HCT116 (cell line): ENCODE data around the gene MUS81. TPM values are rescaled to one million over a fixed set of nuclear protein-coding genes. Genes with fewer than 3 reads are reported as not detected.

ENCODE experiments used
- ATAC-seq: fragments of 200-7000 bp; cut with Tn5 transposase; 2 replicates; pipeline ENCODE4 v1.9.1; 2020; ENCODE audit warnings: mild to moderate bottlenecking, moderate library complexity
- BruUV-seq: library from RNA; stranded (reverse); fragments of 400-500 nt; replicated peaks from 2 replicates; lab custom pipeline; 2021; lab: Mats Ljungman, UMichigan
- CTCF ChIA-PET: fragments of 300-600 bp; sonication (Branson Sonifier 250); formaldehyde crosslinking; loops from one replicate; lab custom pipeline; 2021; ENCODE audit warnings: antibody characterized with exemption; lab: Charles Lee
- POLR2A ChIA-PET: fragments of 300-600, 350-600 bp; sonication (Branson Sonifier 250); formaldehyde crosslinking; loops from one replicate; lab custom pipeline; 2021; ENCODE audit warnings: antibody characterized with exemption; lab: Charles Lee
- RAD21 ChIA-PET, 2 experiments: fragments of 300-600 bp; sonication (Branson Sonifier 250); formaldehyde crosslinking; loops; one replicate each; lab custom pipeline; 2023; ENCODE audit warnings: low total read pairs in 2 of 2; ENCODE audit not compliant: uncharacterized antibody in 2 of 2, unreplicated experiment in 2 of 2, low non-redundant PET in 1 of 2; lab: Charles Lee
- DNase-seq: peaks from one replicate; pipeline ENCODE4 v3.0.0-alpha.2; 2010; ENCODE audit warnings: low read depth, low spot score
- H2AFZ ChIP-seq: fragments of 200-600 bp; shearing (Covaris generic), sonication (generic); 2 replicates; pipeline ENCODE4 v1.6.1; 2017; ENCODE audit warnings: low read depth, mixed run types, mixed read lengths, antibody characterized with exemption, low read length; ENCODE audit not compliant: poor library complexity, severe bottlenecking
- H3K27ac ChIP-seq: 2 replicates; pipeline ENCODE4 v1.5.1; 2012; ENCODE audit warnings: low read depth, low read length
- H3K27me3 ChIP-seq: fragments of 200-600 bp; sonication (generic); 2 replicates; pipeline ENCODE4 v1.6.1; 2016; ENCODE audit warnings: mixed run types, low read length, mixed read lengths; ENCODE audit not compliant: insufficient read depth
- H3K36me3 ChIP-seq, 2 experiments: fragments of 200-500 bp in 1 of 2; fragments of 200-600 bp in 1 of 2; sonication (Bioruptor generic) in 1 of 2; sonication (generic) in 1 of 2; 2 replicates each; pipeline versions ENCODE4 v1.5.1 to v1.6.1; 2014 to 2016; ENCODE audit warnings: low read length in 2 of 2, inconsistent platforms in 1 of 2, mixed read lengths in 1 of 2, mixed run types in 1 of 2; ENCODE audit not compliant: insufficient read depth in 2 of 2, control insufficient read depth in 1 of 2
- H3K4me1 ChIP-seq, 2 experiments: fragments of 200-600 bp in 1 of 2; sonication (generic) in 1 of 2; 2 replicates each; pipeline versions ENCODE4 v1.5.1 to v1.6.1; 2012 to 2017; ENCODE audit warnings: low read length in 2 of 2, inconsistent platforms in 1 of 2, mild to moderate bottlenecking in 1 of 2, mixed read lengths in 1 of 2, mixed run types in 1 of 2, moderate library complexity in 1 of 2; ENCODE audit not compliant: insufficient read depth in 2 of 2, control insufficient read depth in 1 of 2
- H3K4me2 ChIP-seq: fragments of 200-600 bp; sonication (generic); 2 replicates; pipeline ENCODE4 v1.6.1; 2017; ENCODE audit warnings: mixed run types, low read length, mixed read lengths
- H3K4me3 ChIP-seq, 2 experiments: fragments of 200-600 bp in 1 of 2; sonication (generic) in 1 of 2; replicated peaks in 1 of 2; 2 replicates each; pipeline ENCODE4 v1.5.1; 2011 to 2016; ENCODE audit warnings: low read length in 2 of 2, control low read depth in 1 of 2, low read depth in 1 of 2, mild to moderate bottlenecking in 1 of 2, mixed read lengths in 1 of 2, mixed run types in 1 of 2
- H3K79me2 ChIP-seq: fragments of 200-600 bp; sonication (generic); 2 replicates; pipeline ENCODE4 v1.6.1; 2017; ENCODE audit warnings: mild to moderate bottlenecking, mixed run types, low read length, moderate library complexity, mixed read lengths; ENCODE audit not compliant: insufficient read depth
- H3K9ac ChIP-seq: fragments of 200-600 bp; sonication (generic); 2 replicates; pipeline ENCODE4 v1.6.1; 2016; ENCODE audit warnings: low read length, mixed read lengths
- H3K9me2 ChIP-seq: fragments of 200-600 bp; sonication (generic), shearing (Covaris generic); 2 replicates; pipeline ENCODE4 v1.6.1; 2017; ENCODE audit warnings: mixed run types, mild to moderate bottlenecking, moderate library complexity; ENCODE audit not compliant: insufficient read depth
- H3K9me3 ChIP-seq, 2 experiments: fragments of 200-500 bp in 1 of 2; fragments of 200-600 bp in 1 of 2; sonication (Bioruptor generic) in 1 of 2; sonication (generic) in 1 of 2; 2 replicates each; pipeline ENCODE4 v1.6.1; 2014 to 2017; ENCODE audit warnings: low read length in 2 of 2, mixed read lengths in 2 of 2, inconsistent platforms in 1 of 2, low read depth in 1 of 2, mild to moderate bottlenecking in 1 of 2, mixed run types in 1 of 2, moderate library complexity in 1 of 2; ENCODE audit not compliant: control insufficient read depth in 1 of 2, insufficient read depth in 1 of 2
- H4K20me1 ChIP-seq: fragments of 200-600 bp; sonication (generic), shearing (Covaris generic); 2 replicates; pipeline ENCODE4 v1.6.1; 2017; ENCODE audit warnings: mixed run types, mild to moderate bottlenecking, moderate library complexity; ENCODE audit not compliant: insufficient read depth
- EGR1 ChIP-seq: IDR thresholded peaks from 2 replicates; pipeline ENCODE4 v1.6.1; 2012; ENCODE audit warnings: low read depth
- FOSL1 ChIP-seq: IDR thresholded peaks from 2 replicates; pipeline ENCODE4 v1.6.1; 2012; ENCODE audit warnings: low read depth
- POLR2AphosphoS5 ChIP-seq: IDR thresholded peaks from 2 replicates; pipeline ENCODE4 v1.6.1; 2011; ENCODE audit warnings: mild to moderate bottlenecking, low read depth, low read length, moderate library complexity
- SIN3A ChIP-seq: IDR thresholded peaks from 2 replicates; pipeline ENCODE4 v1.6.1; 2012; ENCODE audit warnings: low read depth
- ZFX ChIP-seq: fragments of 450-650 bp; IDR thresholded peaks from 2 replicates; pipeline ENCODE4 v1.6.1; 2017
- intact Hi-C: fragments of 100-400 bp; cut with micrococcal nuclease; formaldehyde crosslinking; loops from 2 replicates; pipeline ENCODE4 v1.10.0; 2022
- total RNA-seq: library from RNA; stranded (reverse); gene quantifications from one replicate; pipeline ENCODE4 v1.2.1, GENCODE V29; 2021; ENCODE audit not compliant: unreplicated experiment
- TF ChIP-seq, protein P1 (sequence below): IDR thresholded peaks from 2 replicates; pipeline ENCODE4 v1.6.1; 2012
- TF ChIP-seq, protein P2 (sequence below): IDR thresholded peaks from 2 replicates; pipeline ENCODE4 v1.6.1; 2011; ENCODE audit warnings: mild to moderate bottlenecking, low read length, moderate library complexity; ENCODE audit not compliant: insufficient replicate concordance; ENCODE audit errors: extremely low read depth

MUS81 gene
- total RNA-seq, 1 experiment from 2014 or later: 47.2 TPM

DNA sequence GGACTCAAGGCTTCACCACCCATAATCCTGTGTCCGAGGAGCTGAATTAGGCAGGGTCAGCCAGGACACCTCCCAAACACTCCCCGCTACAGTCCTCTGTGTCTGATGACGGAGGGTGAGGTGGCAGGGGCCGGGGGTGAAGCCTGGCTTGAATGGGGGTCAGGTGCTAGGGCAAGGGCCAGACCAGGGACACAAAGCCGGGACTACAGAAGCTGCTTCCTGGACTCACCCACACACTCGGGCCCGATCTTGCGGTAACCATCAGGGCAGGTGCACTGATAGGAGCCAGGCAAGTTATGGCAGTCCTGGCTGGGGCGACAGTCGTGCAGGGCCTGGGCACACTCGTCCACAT lies 10.1 kb downstream of the MUS81 start:
- no peak overlapping the region for H3K9ac ChIP-seq
- intact Hi-C loops: loop anchor here (5.0 kb wide), 1 partner anchor 158 kb away; the partner anchor contains the start of gene KAT5
- POLR2A ChIA-PET: interaction anchor here (1.5 to 4.8 kb wide), 2 partner anchors 10 to 17 kb away, joined by 4 to 36 read pairs; partner anchors contain the start of genes CFL1 and MUS81
- no peaks in the 10 kb centered on the region for H3K9me3 ChIP-seq
- H3K4me3 ChIP-seq: no peak overlapping the region
- no peak overlapping the region for H2AFZ ChIP-seq
- RAD21 ChIA-PET: no interaction called here
- DNase-seq (no peak), ATAC-seq (no peak)
- no peaks in the 10 kb centered on the region for H3K79me2 ChIP-seq
- no peaks in the 10 kb centered on the region for H3K9me2 ChIP-seq
- no TSS peak for BruUV-seq
- H3K27me3 ChIP-seq: no peaks in the 10 kb centered on the region
- peaks cover under 1 to 2% of the 10 kb centered on the region in 2 experiments; a peak in 3 of 4 replicates for H3K36me3 ChIP-seq
- no peak for TF ChIP-seq POLR2AphosphoS5
- TF ChIP-seq ZFX: no peak
- no peak for TF ChIP-seq FOSL1
- no peak for TF ChIP-seq SIN3A
- TF ChIP-seq, protein P1, sequence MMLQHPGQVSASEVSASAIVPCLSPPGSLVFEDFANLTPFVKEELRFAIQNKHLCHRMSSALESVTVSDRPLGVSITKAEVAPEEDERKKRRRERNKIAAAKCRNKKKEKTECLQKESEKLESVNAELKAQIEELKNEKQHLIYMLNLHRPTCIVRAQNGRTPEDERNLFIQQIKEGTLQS: no peak
- TF ChIP-seq, protein P2, sequence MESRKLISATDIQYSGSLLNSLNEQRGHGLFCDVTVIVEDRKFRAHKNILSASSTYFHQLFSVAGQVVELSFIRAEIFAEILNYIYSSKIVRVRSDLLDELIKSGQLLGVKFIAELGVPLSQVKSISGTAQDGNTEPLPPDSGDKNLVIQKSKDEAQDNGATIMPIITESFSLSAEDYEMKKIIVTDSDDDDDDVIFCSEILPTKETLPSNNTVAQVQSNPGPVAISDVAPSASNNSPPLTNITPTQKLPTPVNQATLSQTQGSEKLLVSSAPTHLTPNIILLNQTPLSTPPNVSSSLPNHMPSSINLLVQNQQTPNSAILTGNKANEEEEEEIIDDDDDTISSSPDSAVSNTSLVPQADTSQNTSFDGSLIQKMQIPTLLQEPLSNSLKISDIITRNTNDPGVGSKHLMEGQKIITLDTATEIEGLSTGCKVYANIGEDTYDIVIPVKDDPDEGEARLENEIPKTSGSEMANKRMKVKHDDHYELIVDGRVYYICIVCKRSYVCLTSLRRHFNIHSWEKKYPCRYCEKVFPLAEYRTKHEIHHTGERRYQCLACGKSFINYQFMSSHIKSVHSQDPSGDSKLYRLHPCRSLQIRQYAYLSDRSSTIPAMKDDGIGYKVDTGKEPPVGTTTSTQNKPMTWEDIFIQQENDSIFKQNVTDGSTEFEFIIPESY: no peak
- no peak for TF ChIP-seq EGR1
- CTCF ChIA-PET: interaction anchor here (1.9 to 2.1 kb wide), 2 partner anchors 10 to 11 kb away, joined by 12 to 15 read pairs; partner anchors contain the start of gene MUS81
- H3K4me1 ChIP-seq: peaks cover 10 to 13% of the 10 kb centered on the region in 2 experiments; a peak in 3 of 4 replicates
- no peaks in the 10 kb centered on the region for H4K20me1 ChIP-seq
- H3K27ac ChIP-seq: no peak overlapping the region
- no peak overlapping the region for H3K4me2 ChIP-seq
